Sigmoid colon (tissue), 7 donors: ENCODE results near the gene CACNG1. TPM values are rescaled to one million over a fixed set of nuclear protein-coding genes. Genes with fewer than 3 reads are reported as not detected.

ENCODE experiments used
- DNase-seq: peaks from one replicate; pipeline ENCODE4 v3.0.0-alpha.2; 2019
- H3K27ac ChIP-seq, 4 donors: fragments of 200-600 bp; sonication (generic); one replicate each; pipeline ENCODE4 v1.5.1; 2016 to 2019; ENCODE audit warnings: mild to moderate bottlenecking in 1 of 4
- H3K27me3 ChIP-seq, 3 donors: fragments of 200-600 bp; sonication (generic); one replicate each; pipeline ENCODE4 v1.5.1; 2019; ENCODE audit warnings: mild to moderate bottlenecking in 1 of 3
- H3K36me3 ChIP-seq, 4 donors: fragments of 200-600 bp; sonication (generic); one replicate each; pipeline ENCODE4 v1.5.1; 2016 to 2019
- H3K4me1 ChIP-seq, 4 donors: fragments of 200-600 bp; sonication (generic); one replicate each; pipeline ENCODE4 v1.5.1; 2017 to 2019
- H3K4me3 ChIP-seq, 4 donors: fragments of 200-600 bp; sonication (generic); one replicate each; pipeline ENCODE4 v1.5.1; 2017 to 2019; ENCODE audit warnings: mild to moderate bottlenecking in 2 of 4, moderate library complexity in 1 of 4
- H3K9me3 ChIP-seq, 4 donors: fragments of 200-600 bp in 3 of 4; sonication (generic) in 3 of 4; one replicate each; pipeline versions ENCODE4 v1.5.1 to v1.6.1; 2013 to 2019
- CTCF ChIP-seq, 4 experiments: fragments of 450-650 bp in 3 of 4; fragments of 200-600 bp in 1 of 4; IDR thresholded peaks; one replicate each; pipeline ENCODE4 v1.5.1; 2016 to 2019; ENCODE audit warnings: antibody characterized with exemption in 4 of 4, mild to moderate bottlenecking in 3 of 4, moderate library complexity in 2 of 4
- EP300 ChIP-seq, 4 donors: sonication (generic); formaldehyde crosslinking; IDR thresholded peaks; one replicate each; pipeline ENCODE4 v1.6.1; 2017; ENCODE audit warnings: antibody characterized with exemption in 4 of 4
- POLR2A ChIP-seq, 2 donors: fragments of 450-650 bp; IDR thresholded peaks; one replicate each; pipeline ENCODE4 v1.6.1; 2016; ENCODE audit warnings: antibody characterized with exemption in 2 of 2, mild to moderate bottlenecking in 2 of 2, moderate library complexity in 2 of 2
- POLR2AphosphoS5 ChIP-seq, 4 donors: sonication (generic); formaldehyde crosslinking; IDR thresholded peaks; one replicate each; pipeline ENCODE4 v1.6.1; 2017; ENCODE audit warnings: antibody characterized with exemption in 4 of 4
- WGBS, 2 donors: extraction: QIAGEN DNeasy Blood & Tissue Kit; methylation state at CpG; one replicate each; pipeline ENCODE4 v1.1.7; 2013; 5-methylcytosine and 5-hydroxymethylcytosine counted together
- intact Hi-C: fragments of 100-400 bp; cut with DNase I; formaldehyde crosslinking; loops from one replicate; pipeline ENCODE4 v1.15.1; 2023
- polyA plus RNA-seq, 3 donors: library from polyadenylated mRNA; stranded (reverse); fragments of 200-250 nt; gene quantifications; one replicate each; pipeline ENCODE4 v1.2.3, GENCODE V29; 2013
- total RNA-seq, 4 donors: library from RNA; depleted of rRNA; stranded (reverse); fragments of >200 nt; gene quantifications; one replicate each; pipeline ENCODE4 v1.1.0, GENCODE V29; 2016
- donor health status: healthy with polysubstance abuse.
- donor health status: Bipolar disorder and iron deficiency.
- donor health status: healthy.

The CACNG1 gene
- total and polyA plus RNA-seq, 7 donors, result not detected

GRCh38 chr17:67021196-67021595 lies 23.2 kb upstream of the CACNG1 start:
- no peak for DNase-seq
- intact Hi-C loops, result no loop called here

GRCh38 chr17:67021743-67022450 lies 22.5 kb upstream of the CACNG1 start:
- no peak for DNase-seq
- Histone ChIP-seq H3K27me3 (no peaks in the 10 kb centered on the region), H3K4me3 (no peak overlapping the region), H3K36me3 (no peaks in the 10 kb centered on the region), H3K4me1 (no peaks in the 10 kb centered on the region), H3K27ac (no peak overlapping the region), H3K9me3 (no peaks in the 10 kb centered on the region)
- TF ChIP-seq POLR2AphosphoS5 (IDR thresholded peaks at IDR 0.05) (no peak), EP300 (IDR thresholded peaks at IDR 0.05) (no peak), CTCF (IDR thresholded peaks at IDR 0.05) (no peak)
- intact Hi-C loops, result no loop called here
- WGBS, 2 donors, result 73 to 86% methylated on average over 16 of the region's 16 CpGs

More at GRCh38 chr17:67021196-67021595, 23.2 kb upstream of the CACNG1 start:
- WGBS, 2 donors, result 91% methylated on average over 7 of the region's 7 CpGs
- no peak for TF ChIP-seq POLR2AphosphoS5 (IDR thresholded peaks at IDR 0.05)
- no peak for TF ChIP-seq POLR2A (IDR thresholded peaks at IDR 0.05)
- TF ChIP-seq EP300 (IDR thresholded peaks at IDR 0.05), result no peak
- TF ChIP-seq CTCF (IDR thresholded peaks at IDR 0.05), result no peak
- H3K27me3 ChIP-seq, result no peaks in the 10 kb centered on the region
- H3K4me3 ChIP-seq, result no peak overlapping the region
- no peaks in the 10 kb centered on the region for H3K9me3 ChIP-seq
- no peaks in the 10 kb centered on the region for H3K4me1 ChIP-seq
- H3K27ac ChIP-seq, result no peak overlapping the region
- H3K36me3 ChIP-seq, result no peaks in the 10 kb centered on the region

GRCh38 chr17:67022451-67022810 lies 21.9 kb upstream of the CACNG1 start:
- Histone ChIP-seq H3K27ac (no peak overlapping the region), H3K36me3 (no peaks in the 10 kb centered on the region), H3K4me1 (no peaks in the 10 kb centered on the region), H3K4me3 (no peak overlapping the region), H3K27me3 (no peaks in the 10 kb centered on the region), H3K9me3 (no peaks in the 10 kb centered on the region)
- TF ChIP-seq EP300 (IDR thresholded peaks at IDR 0.05), result no peak
- TF ChIP-seq POLR2A (IDR thresholded peaks at IDR 0.05), result no peak
- no peak for TF ChIP-seq CTCF (IDR thresholded peaks at IDR 0.05)
- TF ChIP-seq POLR2AphosphoS5 (IDR thresholded peaks at IDR 0.05), result no peak
- intact Hi-C loops, result no loop called here
- DNase-seq, result no peak
- WGBS, 2 donors, result 89 to 91% methylated on average over 12 of the region's 12 CpGs

GRCh38 chr17:67024736-67025135 lies 19.6 kb upstream of the CACNG1 start:
- Histone ChIP-seq H3K36me3 (no peaks in the 10 kb centered on the region), H3K4me1 (no peaks in the 10 kb centered on the region), H3K27me3 (no peaks in the 10 kb centered on the region), H3K9me3 (no peaks in the 10 kb centered on the region), H3K27ac (no peak overlapping the region), H3K4me3 (no peak overlapping the region)
- 62 to 89% methylated on average over 17 of the region's 17 CpGs for WGBS, 2 donors
- intact Hi-C loops, result no loop called here
- no peak for DNase-seq
- TF ChIP-seq POLR2A (IDR thresholded peaks at IDR 0.05) (no peak), EP300 (IDR thresholded peaks at IDR 0.05) (no peak), POLR2AphosphoS5 (IDR thresholded peaks at IDR 0.05) (no peak), CTCF (IDR thresholded peaks at IDR 0.05) (no peak)
